Right atrium auricular region (tissue), 2 donors: ENCODE data around the gene C15orf40. TPM values are rescaled to one million over a fixed set of nuclear protein-coding genes. Genes with fewer than 3 reads are reported as not detected.

Source experiments
- DNase-seq: peaks from one replicate; pipeline ENCODE4 v3.0.0-alpha.2; 2019; ENCODE audit warnings: low spot score
- H3K27ac ChIP-seq, 2 donors: fragments of 200-600 bp; sonication (generic); 1 replicate in 1 of 2; 2 replicates in 1 of 2; pipeline ENCODE4 v1.5.1; 2016 to 2019
- H3K27me3 ChIP-seq, 2 donors: fragments of 200-600 bp; sonication (generic); one replicate each; pipeline versions ENCODE4 v1.5.1 to v1.6.0; 2017 to 2019
- H3K36me3 ChIP-seq: fragments of 200-600 bp; sonication (generic); one replicate; pipeline ENCODE4 v1.5.1; 2016
- H3K4me1 ChIP-seq, 2 donors: fragments of 200-600 bp; sonication (generic); one replicate each; pipeline versions ENCODE4 v1.5.1 to v1.6.0; 2017 to 2019
- H3K4me3 ChIP-seq, 2 donors: fragments of 200-600 bp; sonication (generic); 1 replicate in 1 of 2; 2 replicates in 1 of 2; pipeline ENCODE4 v1.5.1; 2017 to 2019; ENCODE audit warnings: mild to moderate bottlenecking in 1 of 2, moderate library complexity in 1 of 2
- H3K9me3 ChIP-seq, 2 donors: fragments of 200-600 bp; sonication (generic); one replicate each; pipeline ENCODE4 v1.5.1; 2019
- total RNA-seq, 2 donors: library from RNA; depleted of rRNA; stranded (reverse); fragments of >200 nt; gene quantifications; one replicate each; pipeline ENCODE4 v1.1.0, GENCODE V29; 2016
- TF ChIP-seq, protein P1 (sequence below), 2 donors: fragments of 200-600 bp; sonication (generic); IDR thresholded peaks; one replicate each; pipeline ENCODE4 v1.5.1; 2019; ENCODE audit warnings: antibody characterized with exemption in 2 of 2

C15orf40 gene
- total RNA-seq, 2 donors from 2014 or later, result 5.9 to 9.4 TPM

DNA sequence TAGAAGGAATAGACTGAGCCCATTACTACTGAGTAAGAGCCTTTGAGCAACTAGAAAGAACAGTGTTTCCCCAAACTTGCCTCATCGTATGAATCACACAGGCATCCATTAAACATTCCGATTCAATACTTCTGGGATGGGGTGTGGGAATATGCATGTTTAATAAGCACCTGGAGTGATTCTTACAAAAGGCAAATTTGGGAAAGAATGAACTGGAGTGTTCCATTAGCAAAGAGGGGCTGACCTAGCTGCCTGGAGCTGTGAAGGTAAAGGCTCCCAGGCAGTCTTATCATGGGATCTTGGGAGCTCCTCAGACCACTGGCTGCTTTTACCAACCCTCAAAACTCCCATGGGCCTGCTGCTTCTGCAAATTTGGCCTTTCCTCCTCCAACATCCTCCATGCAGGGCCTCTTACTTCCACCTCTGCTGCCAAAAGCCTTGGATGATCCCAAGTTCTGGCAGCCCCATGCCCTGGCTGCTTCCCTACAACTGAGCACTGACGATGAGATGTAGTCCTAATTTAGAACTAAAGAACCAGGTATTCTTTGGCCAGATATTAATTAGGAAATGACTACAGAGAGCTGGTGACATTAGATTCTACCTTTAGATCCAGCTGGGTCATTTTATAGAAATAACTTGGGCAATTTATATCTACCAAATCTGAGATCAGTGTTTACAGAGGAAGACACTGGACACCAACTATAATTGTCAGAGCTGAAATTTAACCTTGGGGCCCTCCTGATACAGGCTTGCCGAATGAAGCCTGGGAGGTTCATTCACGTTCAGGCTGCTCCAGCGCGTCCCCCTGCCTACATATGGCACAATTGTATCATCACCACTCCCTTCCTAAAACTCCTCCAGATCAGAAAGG lies 47.7 kb downstream of the C15orf40 start:
- no peaks in the 10 kb centered on the region for H3K9me3 ChIP-seq
- no peak overlapping the region for H3K4me3 ChIP-seq
- TF ChIP-seq, protein P1, sequence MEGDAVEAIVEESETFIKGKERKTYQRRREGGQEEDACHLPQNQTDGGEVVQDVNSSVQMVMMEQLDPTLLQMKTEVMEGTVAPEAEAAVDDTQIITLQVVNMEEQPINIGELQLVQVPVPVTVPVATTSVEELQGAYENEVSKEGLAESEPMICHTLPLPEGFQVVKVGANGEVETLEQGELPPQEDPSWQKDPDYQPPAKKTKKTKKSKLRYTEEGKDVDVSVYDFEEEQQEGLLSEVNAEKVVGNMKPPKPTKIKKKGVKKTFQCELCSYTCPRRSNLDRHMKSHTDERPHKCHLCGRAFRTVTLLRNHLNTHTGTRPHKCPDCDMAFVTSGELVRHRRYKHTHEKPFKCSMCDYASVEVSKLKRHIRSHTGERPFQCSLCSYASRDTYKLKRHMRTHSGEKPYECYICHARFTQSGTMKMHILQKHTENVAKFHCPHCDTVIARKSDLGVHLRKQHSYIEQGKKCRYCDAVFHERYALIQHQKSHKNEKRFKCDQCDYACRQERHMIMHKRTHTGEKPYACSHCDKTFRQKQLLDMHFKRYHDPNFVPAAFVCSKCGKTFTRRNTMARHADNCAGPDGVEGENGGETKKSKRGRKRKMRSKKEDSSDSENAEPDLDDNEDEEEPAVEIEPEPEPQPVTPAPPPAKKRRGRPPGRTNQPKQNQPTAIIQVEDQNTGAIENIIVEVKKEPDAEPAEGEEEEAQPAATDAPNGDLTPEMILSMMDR (IDR thresholded peaks at IDR 0.05), result no peak
- no peaks in the 10 kb centered on the region for H3K36me3 ChIP-seq
- DNase-seq, result no peak
- no peaks in the 10 kb centered on the region for H3K27me3 ChIP-seq
- H3K4me1 ChIP-seq, result peaks cover 0 to 5% of the 10 kb centered on the region in 2 donors
- no peak overlapping the region for H3K27ac ChIP-seq

DNA sequence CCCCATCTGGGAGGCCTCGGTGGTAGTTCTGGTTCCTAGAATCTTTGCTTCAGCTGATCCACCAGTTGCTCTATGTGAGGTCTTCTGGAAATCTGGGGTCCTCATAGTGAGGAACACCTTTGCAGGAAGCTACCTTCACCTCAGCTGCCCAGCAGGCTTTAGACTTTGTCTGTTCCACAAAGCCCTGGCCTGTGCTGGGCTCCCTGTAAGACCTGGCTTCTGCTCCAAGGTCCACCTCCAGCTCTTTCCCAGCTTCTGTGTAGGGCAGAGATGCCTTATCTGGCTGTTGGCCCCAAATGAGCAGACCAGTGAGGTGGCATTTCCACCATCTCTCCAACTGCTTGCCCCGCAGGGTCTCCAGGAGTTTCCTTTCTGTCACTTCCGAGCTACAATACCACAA lies 50.7 kb downstream of the C15orf40 start:
- no peak for DNase-seq
- Histone ChIP-seq H3K36me3 (no peaks in the 10 kb centered on the region), H3K4me1 (peaks cover 0 to 8% of the 10 kb centered on the region in 2 donors), H3K27ac (no peak overlapping the region), H3K9me3 (no peaks in the 10 kb centered on the region), H3K4me3 (no peak overlapping the region), H3K27me3 (no peaks in the 10 kb centered on the region)
- TF ChIP-seq, protein P1 (IDR thresholded peaks at IDR 0.05), result no peak

DNA sequence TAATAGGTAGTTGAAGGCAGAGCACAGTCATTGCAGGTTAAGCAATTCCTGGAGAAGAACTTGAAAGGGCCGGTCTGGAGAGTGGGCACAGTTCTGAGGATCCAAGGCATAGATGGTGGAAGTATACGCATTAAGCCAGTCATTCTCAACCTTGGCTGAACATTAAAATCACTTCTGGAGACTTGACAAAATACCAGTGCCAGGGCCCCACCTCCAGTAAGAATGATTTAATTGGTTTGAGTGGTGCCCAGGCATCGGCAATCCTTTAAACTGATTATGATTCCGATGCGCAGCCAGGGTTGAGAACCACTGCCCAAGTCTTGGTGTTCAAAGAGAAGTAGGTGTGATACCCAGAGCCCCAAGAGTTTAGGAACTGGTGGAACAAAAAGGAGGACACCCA lies 52.0 kb downstream of the C15orf40 start:
- no peaks in the 10 kb centered on the region for H3K36me3 ChIP-seq
- H3K27ac ChIP-seq, result no peak overlapping the region
- peaks cover 0 to 8% of the 10 kb centered on the region in 2 donors for H3K4me1 ChIP-seq
- H3K9me3 ChIP-seq, result no peaks in the 10 kb centered on the region
- H3K4me3 ChIP-seq, result no peak overlapping the region
- TF ChIP-seq, protein P1 (IDR thresholded peaks at IDR 0.05), result no peak
- no peaks in the 10 kb centered on the region for H3K27me3 ChIP-seq
- no peak for DNase-seq

DNA sequence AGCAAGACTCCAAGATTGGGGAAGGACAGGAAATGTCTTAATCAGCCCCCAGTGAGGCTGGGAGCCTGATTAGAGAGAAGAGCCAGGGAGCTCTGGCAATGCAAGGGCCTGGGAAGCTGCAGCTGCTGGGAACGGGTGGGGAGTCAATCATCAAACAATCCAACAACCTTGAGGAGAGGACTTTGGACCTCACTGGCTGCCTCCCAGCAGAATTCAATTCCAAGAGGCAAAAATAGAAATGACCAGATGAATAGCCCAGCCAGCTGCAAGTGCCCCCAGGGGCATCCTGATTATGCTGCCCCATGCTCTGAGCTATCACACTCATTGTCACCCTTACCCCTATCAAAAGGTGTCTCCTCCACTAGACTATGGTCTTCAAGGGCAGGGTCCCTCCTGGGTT lies 52.8 kb downstream of the C15orf40 start:
- no peaks in the 10 kb centered on the region for H3K27me3 ChIP-seq
- H3K27ac ChIP-seq, result no peak overlapping the region
- no peak overlapping the region for H3K4me3 ChIP-seq
- peaks cover 0 to 8% of the 10 kb centered on the region in 2 donors for H3K4me1 ChIP-seq
- no peak for DNase-seq
- no peaks in the 10 kb centered on the region for H3K36me3 ChIP-seq
- H3K9me3 ChIP-seq, result no peaks in the 10 kb centered on the region
- TF ChIP-seq, protein P1 (IDR thresholded peaks at IDR 0.05), result no peak

DNA sequence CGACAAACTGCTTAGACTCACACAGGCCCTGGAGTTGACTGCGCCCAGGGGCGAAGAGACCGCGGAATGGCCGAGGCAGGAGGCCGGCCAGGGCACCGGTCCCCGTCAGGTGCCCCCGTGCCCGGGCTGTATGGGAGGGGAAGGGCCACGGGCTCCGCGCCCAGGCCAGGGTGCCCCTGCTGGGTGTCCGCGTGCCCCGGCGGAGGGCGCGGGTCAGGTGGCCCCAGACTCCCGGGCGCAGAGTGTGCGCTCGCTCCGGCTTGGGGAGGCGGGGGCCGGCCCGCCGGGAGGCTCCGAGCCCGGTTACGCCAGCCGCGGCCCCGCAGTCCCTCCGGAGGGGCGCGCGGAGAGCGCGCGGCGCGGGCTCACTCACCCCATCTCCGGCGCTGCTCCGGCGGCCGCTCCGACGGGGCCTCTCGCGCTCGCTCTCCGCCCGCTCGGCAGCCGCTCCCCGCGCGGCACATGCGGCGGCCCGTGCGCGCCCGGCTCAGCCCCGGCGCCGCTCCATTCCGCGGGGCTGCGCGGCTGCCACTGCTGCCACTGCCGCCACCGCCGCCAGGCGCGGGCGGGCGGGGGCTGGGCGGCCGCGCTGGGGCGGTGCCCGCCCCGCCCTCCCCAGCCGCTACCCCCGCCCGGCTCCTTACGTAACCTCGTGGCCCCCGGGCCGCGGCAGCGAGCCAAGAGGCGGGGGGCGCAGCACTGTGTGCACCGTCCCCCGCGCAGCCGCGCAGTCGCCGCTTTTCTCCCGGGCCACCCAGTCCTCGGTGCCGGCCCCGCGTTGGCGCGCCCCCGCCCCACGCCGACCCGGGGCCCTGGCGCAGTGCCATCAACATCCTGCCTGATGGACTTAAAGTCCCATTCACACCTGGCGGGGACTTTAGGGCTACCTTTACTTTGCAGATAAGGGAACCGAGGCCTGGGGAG lies 59.0 kb downstream of the C15orf40 start, which contains the start of gene HOMER2:
HOMER2 (minus strand) TSS at position 563 of the 924 bp plus-strand sequence; CDS start at position 378, 185 bp downstream.
- no peaks in the 10 kb centered on the region for H3K27me3 ChIP-seq
- H3K36me3 ChIP-seq, result no peaks in the 10 kb centered on the region
- H3K4me1 ChIP-seq, result peaks cover 0 to 14% of the 10 kb centered on the region in 2 donors
- peak within 1 kb of the TSS; percentile 54 to 59 for H3K4me3 ChIP-seq
- peak within 1 kb of the TSS; percentile 64 to 78 for H3K27ac ChIP-seq
- no peaks in the 10 kb centered on the region for H3K9me3 ChIP-seq
- no peak for DNase-seq
- TF ChIP-seq, protein P1 (IDR thresholded peaks at IDR 0.05), result no peak
